HG03108 (cell line): ENCODE measurements around the gene RALGPS1.

Experiments used
- ATAC-seq: cut with Tn5 transposase; IDR thresholded peaks from one replicate; pipeline ENCODE4 v1.9.1; 2021; ENCODE audit warnings: moderate library complexity; ENCODE audit not compliant: unreplicated experiment

Gene RALGPS1

GRCh38 chr9:127181595-127182190 lies 267.1 kb downstream of the RALGPS1 start:
- no peak for ATAC-seq

GRCh38 chr9:127182901-127183746 lies 268.5 kb downstream of the RALGPS1 start:
- no peak for ATAC-seq

GRCh38 chr9:127183814-127184582 lies 269.4 kb downstream of the RALGPS1 start:
- ATAC-seq: no peak

GRCh38 chr9:127184641-127185040 lies 270.1 kb downstream of the RALGPS1 start:
- ATAC-seq: no peak

GRCh38 chr9:127185181-127185580 lies 270.6 kb downstream of the RALGPS1 start:
- no peak for ATAC-seq

GRCh38 chr9:127185931-127186781 lies 271.6 kb downstream of the RALGPS1 start:
- no peak for ATAC-seq

- no peak for ATAC-seq
These were observed 272.2 kb downstream of the RALGPS1 start for GRCh38 chr9:127186806-127187205.

- ATAC-seq: no peak
These were observed 272.8 kb downstream of the RALGPS1 start for GRCh38 chr9:127187231-127187956.

- ATAC-seq: no peak
These were observed 273.8 kb downstream of the RALGPS1 start for GRCh38 chr9:127188396-127188795.

- no peak for ATAC-seq
These were observed 275.0 kb downstream of the RALGPS1 start for GRCh38 chr9:127189628-127190027.

- no peak for ATAC-seq
These were observed 278.2 kb downstream of the RALGPS1 start for GRCh38 chr9:127192744-127193143.

GRCh38 chr9:127193483-127193882 lies 278.9 kb downstream of the RALGPS1 start:
- ATAC-seq: no peak

GRCh38 chr9:127194881-127195713 lies 280.5 kb downstream of the RALGPS1 start:
- no peak for ATAC-seq

GRCh38 chr9:127195976-127196825 lies 281.6 kb downstream of the RALGPS1 start:
- no peak for ATAC-seq

GRCh38 chr9:127196826-127197145 lies 282.2 kb downstream of the RALGPS1 start:
- no peak for ATAC-seq

GRCh38 chr9:127197186-127197860 lies 282.7 kb downstream of the RALGPS1 start:
- ATAC-seq: no peak

- no peak for ATAC-seq
These were observed 283.4 kb downstream of the RALGPS1 start for GRCh38 chr9:127197861-127198430.

- ATAC-seq: no peak
These were observed 284.0 kb downstream of the RALGPS1 start for GRCh38 chr9:127198587-127198986.
